Lower leg skin (tissue), 3 donors: ENCODE data around the gene F2RL3.

ENCODE experiments used
- POLR2A ChIP-seq, 2 donors: fragments of 450-650 bp; IDR thresholded peaks; one replicate each; pipeline ENCODE4 v1.6.1; 2016 to 2017; ENCODE audit warnings: antibody characterized with exemption in 2 of 2, mild to moderate bottlenecking in 1 of 2, moderate library complexity in 1 of 2
- TF ChIP-seq, protein P1 (sequence below), 3 donors: fragments of 450-650 bp; IDR thresholded peaks; one replicate each; pipeline ENCODE4 v1.5.1; 2016; ENCODE audit warnings: antibody characterized with exemption in 3 of 3, mild to moderate bottlenecking in 3 of 3, moderate library complexity in 2 of 3

DNA sequence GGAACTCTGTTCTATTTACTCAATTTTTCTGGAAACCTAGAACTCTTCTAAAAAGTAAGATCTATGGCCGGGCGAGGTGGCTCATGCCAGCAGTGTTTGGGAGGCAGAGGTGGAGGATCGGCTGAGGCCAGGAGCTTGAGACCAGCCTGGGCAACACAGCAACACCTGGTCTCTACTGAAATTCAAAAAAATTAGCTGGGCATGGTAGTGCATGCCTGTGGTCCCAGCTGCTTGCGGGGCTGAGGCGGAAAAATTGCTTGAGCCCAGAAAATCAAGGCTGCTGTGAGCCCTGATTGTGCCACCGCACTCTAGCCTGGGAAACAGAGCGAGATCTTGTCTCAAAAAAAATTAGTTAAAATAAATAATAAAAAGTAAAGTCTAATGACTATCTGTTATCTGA is 28.6 kb downstream of the F2RL3 start:
- TF ChIP-seq, protein P1, sequence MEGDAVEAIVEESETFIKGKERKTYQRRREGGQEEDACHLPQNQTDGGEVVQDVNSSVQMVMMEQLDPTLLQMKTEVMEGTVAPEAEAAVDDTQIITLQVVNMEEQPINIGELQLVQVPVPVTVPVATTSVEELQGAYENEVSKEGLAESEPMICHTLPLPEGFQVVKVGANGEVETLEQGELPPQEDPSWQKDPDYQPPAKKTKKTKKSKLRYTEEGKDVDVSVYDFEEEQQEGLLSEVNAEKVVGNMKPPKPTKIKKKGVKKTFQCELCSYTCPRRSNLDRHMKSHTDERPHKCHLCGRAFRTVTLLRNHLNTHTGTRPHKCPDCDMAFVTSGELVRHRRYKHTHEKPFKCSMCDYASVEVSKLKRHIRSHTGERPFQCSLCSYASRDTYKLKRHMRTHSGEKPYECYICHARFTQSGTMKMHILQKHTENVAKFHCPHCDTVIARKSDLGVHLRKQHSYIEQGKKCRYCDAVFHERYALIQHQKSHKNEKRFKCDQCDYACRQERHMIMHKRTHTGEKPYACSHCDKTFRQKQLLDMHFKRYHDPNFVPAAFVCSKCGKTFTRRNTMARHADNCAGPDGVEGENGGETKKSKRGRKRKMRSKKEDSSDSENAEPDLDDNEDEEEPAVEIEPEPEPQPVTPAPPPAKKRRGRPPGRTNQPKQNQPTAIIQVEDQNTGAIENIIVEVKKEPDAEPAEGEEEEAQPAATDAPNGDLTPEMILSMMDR (IDR thresholded peaks at IDR 0.05): no peak
- TF ChIP-seq POLR2A (IDR thresholded peaks at IDR 0.05): no peak
